Osteoblast (primary cell): ENCODE results near the gene SLC8A2. TPM values are rescaled to one million over a fixed set of nuclear protein-coding genes. Genes with fewer than 3 reads are reported as not detected.

Experiments used
- DNase-seq: peaks from one replicate; pipeline ENCODE4 v3.0.0; 2011; ENCODE audit warnings: low spot score, mixed read lengths; ENCODE audit not compliant: insufficient read length; ENCODE audit errors: missing footprints
- H2AFZ ChIP-seq: 2 replicates; pipeline ENCODE4 v1.6.0; 2011; ENCODE audit warnings: mild to moderate bottlenecking, low read length
- H3K27ac ChIP-seq: 2 replicates; pipeline ENCODE4 v1.5.1; 2011; ENCODE audit warnings: mild to moderate bottlenecking, low read depth, low read length, moderate library complexity
- H3K27me3 ChIP-seq: 2 replicates; pipeline ENCODE4 v1.6.0; 2012; ENCODE audit warnings: mild to moderate bottlenecking, control low read depth, inconsistent platforms, low read length, moderate library complexity; ENCODE audit not compliant: insufficient read depth
- H3K36me3 ChIP-seq: 2 replicates; pipeline ENCODE4 v1.5.1; 2011; ENCODE audit warnings: mild to moderate bottlenecking, low read length, control low read depth, moderate library complexity; ENCODE audit not compliant: insufficient read depth
- H3K4me1 ChIP-seq: 2 replicates; pipeline ENCODE4 v1.5.1; 2011; ENCODE audit warnings: mild to moderate bottlenecking, low read length, control low read depth, moderate library complexity; ENCODE audit not compliant: insufficient read depth
- H3K4me2 ChIP-seq: 2 replicates; pipeline ENCODE4 v1.6.0; 2011; ENCODE audit warnings: mild to moderate bottlenecking, low read length; ENCODE audit not compliant: insufficient read depth
- H3K4me3 ChIP-seq: fragments of 200-600 bp; sonication (generic); 3 replicates; pipeline ENCODE4 v1.5.1; 2012; ENCODE audit warnings: mild to moderate bottlenecking, low read length, inconsistent platforms; ENCODE audit not compliant: insufficient read depth
- H3K79me2 ChIP-seq: 2 replicates; pipeline ENCODE4 v1.6.0; 2012; ENCODE audit warnings: mild to moderate bottlenecking, low read length, control low read depth, inconsistent platforms; ENCODE audit not compliant: insufficient read depth
- H3K9me3 ChIP-seq: 2 replicates; pipeline ENCODE4 v1.5.1; 2011; ENCODE audit warnings: low read depth, low read length, control low read depth
- H4K20me1 ChIP-seq: 2 replicates; pipeline ENCODE4 v1.6.0; 2012; ENCODE audit warnings: mild to moderate bottlenecking, low read length, control low read depth; ENCODE audit not compliant: insufficient read depth
- total RNA-seq: library from RNA; depleted of rRNA; stranded (reverse); fragments of >200 nt; gene quantifications from 2 replicates; pipeline ENCODE4 v1.2.3, GENCODE V29; 2012
- TF ChIP-seq, protein P1 (sequence below): IDR thresholded peaks from 2 replicates; pipeline ENCODE4 v1.5.1; 2011; ENCODE audit warnings: mild to moderate bottlenecking, low read depth, low read length, moderate library complexity; ENCODE audit errors: extremely low read depth

Gene SLC8A2
- total RNA-seq, 1 donor: 0.36 TPM

DNA sequence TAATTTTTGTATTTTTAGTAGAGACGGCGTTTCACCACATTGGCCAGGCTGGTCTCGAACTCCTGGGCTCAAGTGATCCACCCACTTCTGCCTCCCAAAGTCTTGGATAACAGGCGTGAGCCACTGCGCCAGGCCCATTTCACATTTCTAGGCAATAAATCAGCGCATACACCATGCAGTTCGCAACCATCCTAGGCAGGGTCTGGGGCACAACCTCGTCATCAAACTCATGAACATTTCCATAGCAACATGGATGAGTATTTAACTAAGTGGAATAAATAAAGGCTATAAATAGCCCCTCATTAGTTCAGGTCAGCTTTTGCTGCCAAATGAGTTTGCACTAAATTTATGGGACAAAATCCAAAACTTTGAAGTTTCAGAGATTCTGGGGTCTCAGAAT, 60.6 kb downstream of the SLC8A2 start:
- DNase-seq: peak; percentile 80
- no peak overlapping the region for H3K4me3 ChIP-seq
- no peak overlapping the region for H3K27ac ChIP-seq
- no peaks in the 10 kb centered on the region for H3K79me2 ChIP-seq
- no peak overlapping the region for H2AFZ ChIP-seq
- H3K4me1 ChIP-seq: no peaks in the 10 kb centered on the region
- TF ChIP-seq, protein P1, sequence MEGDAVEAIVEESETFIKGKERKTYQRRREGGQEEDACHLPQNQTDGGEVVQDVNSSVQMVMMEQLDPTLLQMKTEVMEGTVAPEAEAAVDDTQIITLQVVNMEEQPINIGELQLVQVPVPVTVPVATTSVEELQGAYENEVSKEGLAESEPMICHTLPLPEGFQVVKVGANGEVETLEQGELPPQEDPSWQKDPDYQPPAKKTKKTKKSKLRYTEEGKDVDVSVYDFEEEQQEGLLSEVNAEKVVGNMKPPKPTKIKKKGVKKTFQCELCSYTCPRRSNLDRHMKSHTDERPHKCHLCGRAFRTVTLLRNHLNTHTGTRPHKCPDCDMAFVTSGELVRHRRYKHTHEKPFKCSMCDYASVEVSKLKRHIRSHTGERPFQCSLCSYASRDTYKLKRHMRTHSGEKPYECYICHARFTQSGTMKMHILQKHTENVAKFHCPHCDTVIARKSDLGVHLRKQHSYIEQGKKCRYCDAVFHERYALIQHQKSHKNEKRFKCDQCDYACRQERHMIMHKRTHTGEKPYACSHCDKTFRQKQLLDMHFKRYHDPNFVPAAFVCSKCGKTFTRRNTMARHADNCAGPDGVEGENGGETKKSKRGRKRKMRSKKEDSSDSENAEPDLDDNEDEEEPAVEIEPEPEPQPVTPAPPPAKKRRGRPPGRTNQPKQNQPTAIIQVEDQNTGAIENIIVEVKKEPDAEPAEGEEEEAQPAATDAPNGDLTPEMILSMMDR: no peak
- no peaks in the 10 kb centered on the region for H4K20me1 ChIP-seq
- H3K36me3 ChIP-seq: no peaks in the 10 kb centered on the region
- H3K27me3 ChIP-seq: peaks cover 6% of the 10 kb centered on the region
- H3K4me2 ChIP-seq: no peak overlapping the region
- no peaks in the 10 kb centered on the region for H3K9me3 ChIP-seq

DNA sequence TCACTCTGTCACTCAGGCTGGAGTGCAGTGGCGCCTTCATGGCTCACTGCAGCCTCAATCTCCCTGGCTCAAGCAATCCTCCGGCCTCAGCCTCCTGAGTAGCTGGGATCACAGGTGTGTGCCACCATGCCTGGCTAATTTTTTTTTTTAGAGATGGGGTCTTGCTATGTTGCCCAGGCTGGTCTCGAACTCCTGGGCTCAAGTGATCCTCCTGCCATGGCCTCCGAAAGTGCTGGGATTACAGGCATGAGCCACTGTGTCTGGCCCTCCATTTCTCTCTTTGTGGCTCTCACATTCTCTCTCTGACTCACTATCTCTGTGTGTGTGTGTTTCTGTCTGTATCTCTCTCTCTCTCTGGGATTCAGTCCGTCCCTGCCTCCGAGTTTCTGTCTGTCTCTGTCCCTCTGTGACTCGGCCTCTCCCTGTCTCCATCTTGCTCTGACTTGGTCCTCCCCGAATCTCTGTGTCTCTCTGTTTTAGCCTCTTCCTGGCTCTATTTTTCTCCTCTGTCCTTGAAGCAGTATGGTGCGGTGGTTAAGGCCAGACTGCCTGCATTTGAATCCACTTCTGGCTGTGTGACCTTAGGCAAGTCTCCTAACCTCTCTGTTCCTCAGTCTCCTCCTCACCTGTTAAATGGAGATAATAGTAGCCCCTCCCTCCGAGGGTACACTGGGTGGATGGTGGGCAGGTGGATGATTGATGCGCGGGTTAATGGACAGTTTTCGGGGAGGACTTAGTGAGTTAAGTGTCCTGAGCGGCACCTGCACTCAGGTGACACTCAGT, 63.3 kb downstream of the SLC8A2 start:
- no peaks in the 10 kb centered on the region for H3K4me1 ChIP-seq
- no peak overlapping the region for H3K4me2 ChIP-seq
- H4K20me1 ChIP-seq: no peaks in the 10 kb centered on the region
- H3K27ac ChIP-seq: no peak overlapping the region
- DNase-seq: peak; percentile 70
- peaks cover 6% of the 10 kb centered on the region for H3K27me3 ChIP-seq
- no peaks in the 10 kb centered on the region for H3K9me3 ChIP-seq
- TF ChIP-seq, protein P1: no peak
- H3K79me2 ChIP-seq: no peaks in the 10 kb centered on the region
- no peaks in the 10 kb centered on the region for H3K36me3 ChIP-seq
- H2AFZ ChIP-seq: no peak overlapping the region
- H3K4me3 ChIP-seq: no peak overlapping the region

DNA sequence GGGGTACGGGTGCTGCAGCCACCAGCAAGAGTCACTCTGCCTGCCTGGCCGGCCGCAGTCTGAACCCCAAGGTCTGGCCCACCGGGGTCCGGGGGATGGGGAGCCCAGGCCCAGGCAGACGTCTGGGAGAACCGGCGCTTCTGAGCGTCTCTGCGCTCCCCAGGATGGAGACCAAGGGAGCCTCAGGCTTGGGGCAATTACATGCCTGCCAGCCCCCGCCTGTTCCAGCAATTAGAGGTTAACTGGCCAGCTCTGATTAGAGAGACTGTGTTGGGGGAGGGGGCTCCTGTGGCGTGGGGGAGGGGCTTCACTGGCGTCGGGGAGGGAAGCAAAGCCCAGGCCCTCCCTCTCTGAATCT, 64.3 kb downstream of the SLC8A2 start:
- no peaks in the 10 kb centered on the region for H3K79me2 ChIP-seq
- H2AFZ ChIP-seq: no peak overlapping the region
- peak; percentile 55 for DNase-seq
- H3K27me3 ChIP-seq: peaks cover 6% of the 10 kb centered on the region
- no peaks in the 10 kb centered on the region for H3K36me3 ChIP-seq
- H3K9me3 ChIP-seq: no peaks in the 10 kb centered on the region
- no peak overlapping the region for H3K27ac ChIP-seq
- H3K4me1 ChIP-seq: no peaks in the 10 kb centered on the region
- H4K20me1 ChIP-seq: no peaks in the 10 kb centered on the region
- no peak overlapping the region for H3K4me2 ChIP-seq
- no peak overlapping the region for H3K4me3 ChIP-seq
- TF ChIP-seq, protein P1: no peak

DNA sequence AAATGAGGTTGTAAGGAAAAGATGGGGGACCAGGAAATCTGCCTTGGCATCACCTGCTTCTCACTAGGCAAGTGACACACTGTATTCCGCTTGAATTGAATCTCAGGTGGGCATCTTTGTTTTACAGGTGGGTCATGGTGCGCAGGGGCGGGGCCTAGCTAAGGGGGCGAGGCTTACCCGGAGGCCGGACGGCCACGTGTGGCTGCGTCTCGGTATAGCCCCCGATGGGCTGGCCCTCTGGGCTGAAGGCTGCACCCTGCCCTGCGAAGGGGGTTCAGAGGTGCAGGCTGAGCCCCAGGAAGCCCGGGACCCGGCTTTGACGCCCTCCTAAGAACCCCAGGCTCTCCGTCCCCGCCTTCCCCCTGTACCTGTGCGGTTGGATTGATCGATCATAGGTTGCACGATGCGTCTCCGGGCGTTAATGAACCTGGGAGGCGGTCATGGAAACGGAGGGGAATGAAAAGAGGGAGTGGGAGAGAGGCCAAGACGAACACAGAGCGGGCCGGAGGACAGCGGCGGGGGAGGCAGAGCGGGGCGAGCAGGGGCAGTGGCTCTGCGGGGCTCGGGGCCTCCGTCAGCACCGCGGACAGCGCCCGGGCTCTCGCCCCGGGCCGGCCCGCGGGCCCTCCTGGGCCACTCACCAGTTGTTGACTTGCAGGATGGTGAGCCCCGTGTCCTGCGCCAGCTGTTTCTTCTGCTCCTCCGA, 64.8 kb downstream of the SLC8A2 start:
- DNase-seq: peak; percentile 91
- TF ChIP-seq, protein P1: no peak
- H3K27me3 ChIP-seq: peaks cover 6% of the 10 kb centered on the region
- no peaks in the 10 kb centered on the region for H4K20me1 ChIP-seq
- H3K79me2 ChIP-seq: no peaks in the 10 kb centered on the region
- H3K27ac ChIP-seq: no peak overlapping the region
- no peaks in the 10 kb centered on the region for H3K4me1 ChIP-seq
- no peak overlapping the region for H3K4me3 ChIP-seq
- H2AFZ ChIP-seq: no peak overlapping the region
- H3K36me3 ChIP-seq: no peaks in the 10 kb centered on the region
- H3K9me3 ChIP-seq: no peaks in the 10 kb centered on the region
- no peak overlapping the region for H3K4me2 ChIP-seq
